ENCODE measurements around the gene CAPN7. TPM values are rescaled to one million over a fixed set of nuclear protein-coding genes. Genes with fewer than 3 reads are reported as not detected.
A peak's percentile ranks its signal among the peaks of the same experiment; 100 is the strongest.

The CAPN7 gene
- total RNA-seq, 1 donor = 47.3 TPM

- H3K4me3 ChIP-seq (ENCODE audit: low read depth, low read length) = no peak overlapping the region
- TF ChIP-seq CTCF (IDR thresholded peaks at IDR 0.05; ENCODE audit: insufficient read depth, low read length) = no peak
- DNase-seq (ENCODE audit: low read depth) = no peak
These were observed 7.4 kb upstream of the CAPN7 start for GRCh38 chr3:15198686-15199085.

GRCh38 chr3:15199493-15200105 is 6.4 kb upstream of the CAPN7 start:
- TF ChIP-seq CTCF (IDR thresholded peaks at IDR 0.05; ENCODE audit: insufficient read depth, low read length) = no peak
- no peak for DNase-seq (ENCODE audit: low read depth)
- H3K4me3 ChIP-seq (ENCODE audit: low read depth, low read length) = no peak overlapping the region

GRCh38 chr3:15204005-15204404 is 2.0 kb upstream of the CAPN7 start:
- no peak overlapping the region for H3K4me3 ChIP-seq (ENCODE audit: low read depth, low read length)
- DNase-seq (ENCODE audit: low read depth) = no peak
- TF ChIP-seq CTCF (IDR thresholded peaks at IDR 0.05; ENCODE audit: insufficient read depth, low read length) = no peak

GRCh38 chr3:15205482-15205933 is 538 bp upstream of the CAPN7 start:
- peak; percentile 2 for DNase-seq (ENCODE audit: low read depth)
- H3K4me3 ChIP-seq (ENCODE audit: low read depth, low read length) = peak overlapping the region; percentile 75
- no peak for TF ChIP-seq CTCF (IDR thresholded peaks at IDR 0.05; ENCODE audit: insufficient read depth, low read length)

GRCh38 chr3:15206662-15207576 is 873 bp downstream of the CAPN7 start:
- DNase-seq (ENCODE audit: low read depth) = peak; percentile 41
- no peak for TF ChIP-seq CTCF (IDR thresholded peaks at IDR 0.05; ENCODE audit: insufficient read depth, low read length)
- H3K4me3 ChIP-seq (ENCODE audit: low read depth, low read length) = peak overlapping the region; percentile 92

- TF ChIP-seq CTCF (IDR thresholded peaks at IDR 0.05; ENCODE audit: insufficient read depth, low read length) = no peak
- peak overlapping the region; percentile 61 for H3K4me3 ChIP-seq (ENCODE audit: low read depth, low read length)
- no peak for DNase-seq (ENCODE audit: low read depth)
These were observed 1.9 kb downstream of the CAPN7 start for GRCh38 chr3:15207836-15208504.
